Measurements from ENCODE around the gene ASCC1.
A peak's percentile ranks its signal among the peaks of the same experiment; 100 is the strongest.

GRCh38 chr10:72250666-72251065 is 34.6 kb upstream of the ASCC1 start:
- TF ChIP-seq CTCF (IDR thresholded peaks at IDR 0.05) (no peak), POLR2AphosphoS5 (IDR thresholded peaks at IDR 0.05) (peak; percentile 56), EP300 (IDR thresholded peaks at IDR 0.05) (no peak)

Data from gastroesophageal sphincter (tissue), 3 donors.